Fibroblast of lung (primary cell): ENCODE data around the gene MTSS2. TPM values are rescaled to one million over a fixed set of nuclear protein-coding genes. Genes with fewer than 3 reads are reported as not detected.

Source experiments
- DNase-seq, 2 donors: peaks; one replicate each; pipeline versions ENCODE4 v3.0.0 to v3.0.0-alpha.2; 2010; ENCODE audit warnings: low read depth in 2 of 2
- H2AFZ ChIP-seq: 2 replicates; pipeline ENCODE4 v1.5.1; 2012; ENCODE audit warnings: low read length, control low read depth, inconsistent platforms
- H3K27ac ChIP-seq: 2 replicates; pipeline ENCODE4 v1.5.1; 2011; ENCODE audit warnings: low read length, control low read depth; ENCODE audit not compliant: insufficient read depth
- H3K27me3 ChIP-seq: 2 replicates; pipeline ENCODE4 v1.5.1; 2011; ENCODE audit warnings: mild to moderate bottlenecking, low read length; ENCODE audit not compliant: control insufficient read depth, insufficient read depth
- H3K36me3 ChIP-seq: 2 replicates; pipeline ENCODE4 v1.5.1; 2011; ENCODE audit warnings: low read length; ENCODE audit not compliant: control insufficient read depth, insufficient read depth
- H3K4me1 ChIP-seq: 2 replicates; pipeline ENCODE4 v1.5.1; 2011; ENCODE audit warnings: low read length; ENCODE audit not compliant: control insufficient read depth, insufficient read depth; ENCODE audit errors: extremely low read depth
- H3K4me2 ChIP-seq: 2 replicates; pipeline ENCODE4 v1.5.1; 2011; ENCODE audit warnings: low read length, control low read depth; ENCODE audit not compliant: insufficient read depth; ENCODE audit errors: extremely low read depth
- H3K4me3 ChIP-seq, 4 experiments: fragments of 200-600 bp in 1 of 4; sonication (generic) in 1 of 4; replicated peaks in 1 of 4; 2 replicates each; pipeline ENCODE4 v1.5.1; 2011 to 2016; ENCODE audit warnings: low read length in 4 of 4, low read depth in 3 of 4, mild to moderate bottlenecking in 3 of 4, control low read depth in 2 of 4, inconsistent platforms in 1 of 4, mixed read lengths in 1 of 4; ENCODE audit not compliant: insufficient read depth in 1 of 4; ENCODE audit errors: control extremely low read depth in 1 of 4
- H3K79me2 ChIP-seq: 2 replicates; pipeline ENCODE4 v1.5.1; 2012; ENCODE audit warnings: mild to moderate bottlenecking, low read length, inconsistent platforms; ENCODE audit not compliant: control insufficient read depth, insufficient read depth
- H3K9ac ChIP-seq: 2 replicates; pipeline ENCODE4 v1.5.1; 2011; ENCODE audit warnings: mild to moderate bottlenecking, low read length, control low read depth; ENCODE audit not compliant: insufficient read depth
- H3K9me3 ChIP-seq: 2 replicates; pipeline ENCODE4 v1.5.1; 2012; ENCODE audit warnings: low read depth, low read length; ENCODE audit not compliant: control insufficient read depth, insufficient read depth
- H4K20me1 ChIP-seq: 2 replicates; pipeline ENCODE4 v1.5.1; 2011; ENCODE audit warnings: low read length; ENCODE audit not compliant: control insufficient read depth, insufficient read depth; ENCODE audit errors: extremely low read depth
- CTCF ChIP-seq, 2 donors: IDR thresholded peaks in 1 of 2; conservative IDR thresholded peaks in 1 of 2; 1 replicate in 1 of 2; 2 replicates in 1 of 2; pipeline ENCODE4 v1.5.1; 2011 to 2012; ENCODE audit warnings: low read length in 2 of 2, control low read depth in 1 of 2, inconsistent platforms in 1 of 2, low read depth in 1 of 2, mild to moderate bottlenecking in 1 of 2
- EZH2 ChIP-seq: IDR thresholded peaks from 2 replicates; pipeline ENCODE4 v1.5.1; 2012; ENCODE audit warnings: low read length, control low read depth, mild to moderate bottlenecking; ENCODE audit errors: missing control alignments
- polyA plus RNA-seq, 2 donors: library from polyadenylated mRNA; depleted of rRNA in 1 of 2; stranded (reverse) in 1 of 2; unstranded in 1 of 2; fragments of >200 nt; gene quantifications; 2 replicates each; pipeline ENCODE4 v1.2.1, GENCODE V29; 2011 to 2012; ENCODE audit warnings: missing spikeins in 1 of 2
- total RNA-seq: library from RNA; depleted of rRNA; stranded (reverse); fragments of >200 nt; gene quantifications from 2 replicates; pipeline ENCODE4 v1.2.1, GENCODE V29; 2014

MTSS2 gene
- total and polyA plus RNA-seq, 2 donors (not counting 1 experiment from before 2014, with no cell fraction given), result 126 to 131 TPM

DNA sequence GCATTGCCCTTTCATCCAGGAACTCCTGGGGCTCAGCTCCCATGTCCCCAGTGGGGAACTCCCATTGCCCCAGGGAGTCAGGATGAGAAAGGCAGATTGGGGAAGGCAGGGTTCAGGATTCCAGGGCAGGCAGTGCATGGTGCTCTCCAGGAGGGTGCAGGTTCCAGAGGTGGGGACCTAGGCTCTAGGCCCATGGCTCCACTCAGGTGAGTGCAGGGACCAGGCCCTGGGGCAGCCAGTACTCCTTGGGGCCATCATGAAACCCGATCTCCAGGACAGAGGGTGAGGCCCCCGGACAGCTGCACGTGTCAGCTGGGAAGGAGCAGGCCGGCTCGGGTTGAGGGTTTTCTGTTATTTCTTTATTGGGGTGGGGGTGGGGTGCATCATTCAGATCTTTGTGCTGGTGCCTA is 1.3 kb upstream of the MTSS2 start:
- peak overlapping the region; percentile 80 for H3K27ac ChIP-seq
- no peaks in the 10 kb centered on the region for H3K27me3 ChIP-seq
- no peak for DNase-seq
- H3K4me3 ChIP-seq, result peak overlapping the region in 1 of 4 experiments; percentile 54
- H3K9ac ChIP-seq, result no peak overlapping the region
- H3K9me3 ChIP-seq, result no peaks in the 10 kb centered on the region
- H3K36me3 ChIP-seq, result peaks cover 11% of the 10 kb centered on the region
- H3K79me2 ChIP-seq, result peaks cover 37% of the 10 kb centered on the region
- H3K4me1 ChIP-seq, result peaks cover 59% of the 10 kb centered on the region
- no peak overlapping the region for H3K4me2 ChIP-seq
- no peak for TF ChIP-seq CTCF (conservative IDR thresholded peaks at IDR 0.05 in 1 of 2, IDR thresholded peaks at IDR 0.05 in 1 of 2; ENCODE audit: low read depth in 1 of 2, low read length in 2 of 2)
- no peak for TF ChIP-seq EZH2
- no peak overlapping the region for H2AFZ ChIP-seq
- no peaks in the 10 kb centered on the region for H4K20me1 ChIP-seq

- TF ChIP-seq EZH2, result no peak
- no peak for TF ChIP-seq CTCF (conservative IDR thresholded peaks at IDR 0.05 in 1 of 2, IDR thresholded peaks at IDR 0.05 in 1 of 2; ENCODE audit: low read depth in 1 of 2, low read length in 2 of 2)
- H3K4me2 ChIP-seq, result peak overlapping the region; percentile 61
- no peaks in the 10 kb centered on the region for H3K27me3 ChIP-seq
- H2AFZ ChIP-seq, result no peak overlapping the region
- H3K4me1 ChIP-seq, result peaks cover 60% of the 10 kb centered on the region
- peak overlapping the region; percentile 96 for H3K9ac ChIP-seq
- no peaks in the 10 kb centered on the region for H3K9me3 ChIP-seq
- H3K36me3 ChIP-seq, result peaks cover 11% of the 10 kb centered on the region
- H3K4me3 ChIP-seq, result peak overlapping the region; percentile 7 to 54 (median 16)
- H3K27ac ChIP-seq, result peak overlapping the region; percentile 80
- H3K79me2 ChIP-seq, result peaks cover 43% of the 10 kb centered on the region
- H4K20me1 ChIP-seq, result no peaks in the 10 kb centered on the region
- DNase-seq, result no peak
Observed at GRCh38 chr16:70686376-70687101, 686 bp upstream of the MTSS2 start.

DNA sequence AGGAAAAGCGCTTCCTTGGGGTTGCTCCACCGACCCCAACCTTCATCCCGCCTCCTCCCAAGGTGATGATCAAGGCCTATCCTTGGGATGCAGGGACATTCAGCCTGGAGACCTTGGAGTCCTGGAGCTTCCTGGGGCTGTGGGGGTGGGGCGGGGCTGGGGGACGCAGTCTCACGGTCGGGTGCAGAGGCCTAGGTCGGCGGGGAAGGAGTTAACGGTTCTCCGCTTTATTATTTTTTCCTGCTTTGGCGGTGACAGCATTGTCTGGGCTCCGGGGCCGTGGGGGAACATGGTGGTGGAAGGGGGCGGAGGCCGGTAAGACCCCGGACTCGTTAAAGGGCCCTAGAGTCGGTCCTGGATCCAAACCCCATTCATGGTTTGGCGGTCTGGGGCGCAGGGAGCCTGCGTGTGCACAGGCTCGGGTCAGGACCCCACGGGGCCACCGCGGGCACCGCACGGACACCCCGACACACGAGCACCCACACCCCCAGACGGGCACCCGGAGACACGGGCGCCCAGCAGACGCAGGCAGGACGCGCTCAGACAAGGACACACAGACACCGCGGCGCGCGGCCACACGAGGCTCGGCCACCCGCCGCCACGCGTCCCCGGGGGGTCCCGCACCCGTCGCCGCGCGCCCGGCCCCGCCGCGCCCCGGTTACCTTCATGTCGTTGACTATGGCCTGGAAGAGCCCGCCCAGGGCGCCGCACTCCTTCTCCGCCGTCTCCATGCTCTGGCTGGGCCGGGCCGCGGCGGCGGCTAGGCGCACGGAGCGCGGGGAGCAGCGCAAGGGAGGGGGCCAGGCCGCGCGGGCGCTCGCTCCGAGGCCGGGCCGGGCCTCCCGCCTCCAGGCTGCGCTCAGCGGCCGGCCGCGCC is 554 bp downstream of the MTSS2 start:
- DNase-seq, result no peak
- no peak overlapping the region for H2AFZ ChIP-seq
- H3K36me3 ChIP-seq, result peaks cover 14% of the 10 kb centered on the region
- no peaks in the 10 kb centered on the region for H3K9me3 ChIP-seq
- H3K27me3 ChIP-seq, result no peaks in the 10 kb centered on the region
- peaks cover 55% of the 10 kb centered on the region for H3K79me2 ChIP-seq
- H3K9ac ChIP-seq, result peak overlapping the region; percentile 96
- peaks cover 59% of the 10 kb centered on the region for H3K4me1 ChIP-seq
- H3K4me3 ChIP-seq, result peak overlapping the region; percentile 79 to 96 (median 86)
- H3K27ac ChIP-seq, result peak overlapping the region; percentile 94
- peak overlapping the region; percentile 96 for H3K4me2 ChIP-seq
- TF ChIP-seq CTCF (conservative IDR thresholded peaks at IDR 0.05 in 1 of 2, IDR thresholded peaks at IDR 0.05 in 1 of 2; ENCODE audit: low read depth in 1 of 2, low read length in 2 of 2) (no peak), EZH2 (no peak)
- H4K20me1 ChIP-seq, result no peaks in the 10 kb centered on the region
